Measurements from ENCODE around the gene LHFPL6.

Gene LHFPL6

DNA sequence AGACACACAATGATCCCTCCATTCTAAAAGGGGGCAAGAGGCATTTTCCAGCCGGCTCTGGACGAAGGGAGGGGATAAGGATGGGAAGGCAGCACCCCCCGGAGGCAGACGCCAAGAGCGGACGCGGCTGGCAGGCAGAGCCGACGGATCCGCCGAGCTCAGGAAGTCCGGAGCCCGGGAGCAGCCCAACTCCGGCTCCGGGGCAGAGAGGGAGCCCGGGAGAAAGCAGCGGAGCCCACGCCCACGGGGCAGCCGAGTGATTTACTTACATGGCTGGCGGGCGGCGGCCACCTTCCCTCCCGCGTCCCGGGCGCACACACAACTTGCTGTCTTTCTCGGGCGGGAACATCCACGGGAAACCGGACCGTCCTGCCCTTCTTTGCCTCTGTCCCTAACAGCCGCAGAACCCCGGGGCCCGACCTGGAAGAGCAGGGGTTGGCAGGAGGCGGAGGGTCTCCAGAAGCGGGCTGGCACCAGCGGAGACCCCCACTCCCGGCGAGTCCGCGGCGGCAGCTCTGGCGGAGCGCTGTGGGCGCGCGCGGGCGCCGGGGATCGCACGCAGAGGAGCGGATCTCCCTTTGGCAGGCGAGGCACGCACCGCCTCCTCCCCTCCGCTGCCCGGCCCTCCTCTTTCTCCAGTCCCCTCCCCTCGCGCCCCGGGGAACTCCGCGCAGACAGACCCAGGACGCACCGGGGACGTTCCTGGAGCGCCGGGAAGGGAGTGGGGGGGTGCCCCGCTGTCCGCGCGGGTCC is at the start of gene LHFPL6:
LHFPL6 (minus strand) TSS at position 580 of the 753 bp plus-strand sequence.
- peak within 1 kb of the TSS; percentile 94 for H3K4me3 ChIP-seq (ENCODE audit: low read depth, low read length)
- TF ChIP-seq, protein P1, sequence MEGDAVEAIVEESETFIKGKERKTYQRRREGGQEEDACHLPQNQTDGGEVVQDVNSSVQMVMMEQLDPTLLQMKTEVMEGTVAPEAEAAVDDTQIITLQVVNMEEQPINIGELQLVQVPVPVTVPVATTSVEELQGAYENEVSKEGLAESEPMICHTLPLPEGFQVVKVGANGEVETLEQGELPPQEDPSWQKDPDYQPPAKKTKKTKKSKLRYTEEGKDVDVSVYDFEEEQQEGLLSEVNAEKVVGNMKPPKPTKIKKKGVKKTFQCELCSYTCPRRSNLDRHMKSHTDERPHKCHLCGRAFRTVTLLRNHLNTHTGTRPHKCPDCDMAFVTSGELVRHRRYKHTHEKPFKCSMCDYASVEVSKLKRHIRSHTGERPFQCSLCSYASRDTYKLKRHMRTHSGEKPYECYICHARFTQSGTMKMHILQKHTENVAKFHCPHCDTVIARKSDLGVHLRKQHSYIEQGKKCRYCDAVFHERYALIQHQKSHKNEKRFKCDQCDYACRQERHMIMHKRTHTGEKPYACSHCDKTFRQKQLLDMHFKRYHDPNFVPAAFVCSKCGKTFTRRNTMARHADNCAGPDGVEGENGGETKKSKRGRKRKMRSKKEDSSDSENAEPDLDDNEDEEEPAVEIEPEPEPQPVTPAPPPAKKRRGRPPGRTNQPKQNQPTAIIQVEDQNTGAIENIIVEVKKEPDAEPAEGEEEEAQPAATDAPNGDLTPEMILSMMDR (IDR thresholded peaks at IDR 0.05; ENCODE audit: low read depth, low read length, missing control alignments) = peak; percentile 1
- DNase-seq (ENCODE audit: low read depth) = peak; percentile 21

DNA sequence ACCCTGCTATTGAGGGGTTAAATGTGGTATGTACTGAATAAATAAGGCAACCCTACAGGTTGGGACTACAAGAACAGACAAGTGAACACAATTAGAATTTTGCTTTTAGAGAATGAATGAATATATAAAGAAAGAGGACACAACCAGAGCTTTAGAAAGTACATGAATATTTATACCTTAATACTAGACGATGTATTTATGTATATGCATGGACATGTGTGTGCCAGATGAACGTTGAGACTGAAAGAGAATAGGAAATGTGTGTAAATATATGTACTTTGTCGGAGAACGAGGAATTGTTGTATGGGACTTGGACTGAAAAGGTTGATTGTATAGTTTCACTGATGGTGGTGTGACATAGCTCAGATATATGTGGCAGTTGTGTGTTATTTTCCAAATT is 43.1 kb upstream of the LHFPL6 start:
- DNase-seq (ENCODE audit: low read depth) = no peak
- H3K4me3 ChIP-seq (ENCODE audit: low read depth, low read length) = no peak overlapping the region
- TF ChIP-seq, protein P1 (IDR thresholded peaks at IDR 0.05; ENCODE audit: low read depth, low read length, missing control alignments) = no peak

DNA sequence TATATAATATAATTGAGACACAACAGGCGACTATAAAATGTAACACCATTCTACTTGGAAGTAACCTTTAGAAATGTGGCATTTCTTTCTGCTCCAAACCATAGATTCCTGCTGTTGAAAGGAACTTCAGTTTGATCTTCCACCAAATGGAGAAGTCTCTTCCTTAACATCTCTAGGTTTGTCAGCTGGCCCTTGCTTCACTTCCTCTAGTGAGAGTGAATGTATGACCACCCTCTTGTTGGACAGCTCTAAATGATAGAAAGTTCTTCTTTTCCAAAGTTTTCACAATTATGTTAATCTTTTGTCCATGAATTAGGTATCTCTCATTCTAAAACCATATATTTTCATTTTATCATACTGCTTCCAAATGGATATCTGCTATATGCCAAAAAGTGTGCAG is 38.7 kb upstream of the LHFPL6 start:
- TF ChIP-seq, protein P1 (IDR thresholded peaks at IDR 0.05; ENCODE audit: low read depth, low read length, missing control alignments) = no peak
- DNase-seq (ENCODE audit: low read depth) = no peak

DNA sequence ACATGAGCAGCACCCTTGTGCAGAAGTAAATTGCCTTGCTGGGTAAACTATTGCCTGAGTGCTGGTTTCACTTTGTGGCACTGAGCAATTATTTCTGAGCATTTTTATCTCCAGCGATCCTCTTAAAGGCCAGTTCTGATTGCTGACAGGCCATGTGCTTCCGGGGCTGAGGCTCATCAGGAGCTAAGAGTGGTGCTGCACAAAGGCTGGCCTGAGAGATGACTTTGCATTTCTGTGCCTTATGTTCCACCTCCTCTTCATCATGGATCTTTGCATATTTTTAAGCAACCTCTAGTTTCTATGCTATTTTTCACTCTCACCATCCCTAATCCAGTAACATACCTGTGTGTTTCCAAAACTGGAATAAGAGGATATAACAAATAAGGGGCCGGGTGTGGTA is 34.9 kb upstream of the LHFPL6 start:
- H3K4me3 ChIP-seq (ENCODE audit: low read depth, low read length) = no peak overlapping the region
- DNase-seq (ENCODE audit: low read depth) = no peak
- TF ChIP-seq, protein P1 (IDR thresholded peaks at IDR 0.05; ENCODE audit: low read depth, low read length, missing control alignments) = no peak

More for the DNA sequence above, 38.7 kb upstream of the LHFPL6 start:
- no peak overlapping the region for H3K4me3 ChIP-seq (ENCODE audit: low read depth, low read length)

DNA sequence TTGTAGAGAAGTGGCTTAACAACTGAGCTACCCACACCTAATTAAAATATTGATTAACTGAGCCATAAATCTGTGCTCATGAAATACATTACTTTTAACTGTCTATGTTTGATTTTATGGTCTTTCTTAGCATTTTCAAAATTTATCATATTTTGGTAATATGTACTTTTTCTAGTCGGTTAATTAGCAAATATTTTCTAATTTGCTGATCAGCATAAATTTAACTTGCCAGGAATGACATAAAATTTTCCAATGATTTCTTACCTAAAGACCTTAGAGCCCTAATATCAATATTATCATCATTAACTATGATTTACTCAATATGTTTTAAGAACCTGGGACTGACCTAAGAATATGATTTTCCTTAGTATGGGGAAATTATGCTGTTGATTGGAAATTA is 32.6 kb upstream of the LHFPL6 start:
- no peak overlapping the region for H3K4me3 ChIP-seq (ENCODE audit: low read depth, low read length)
- no peak for DNase-seq (ENCODE audit: low read depth)
- TF ChIP-seq, protein P1 (IDR thresholded peaks at IDR 0.05; ENCODE audit: low read depth, low read length, missing control alignments) = no peak

DNA sequence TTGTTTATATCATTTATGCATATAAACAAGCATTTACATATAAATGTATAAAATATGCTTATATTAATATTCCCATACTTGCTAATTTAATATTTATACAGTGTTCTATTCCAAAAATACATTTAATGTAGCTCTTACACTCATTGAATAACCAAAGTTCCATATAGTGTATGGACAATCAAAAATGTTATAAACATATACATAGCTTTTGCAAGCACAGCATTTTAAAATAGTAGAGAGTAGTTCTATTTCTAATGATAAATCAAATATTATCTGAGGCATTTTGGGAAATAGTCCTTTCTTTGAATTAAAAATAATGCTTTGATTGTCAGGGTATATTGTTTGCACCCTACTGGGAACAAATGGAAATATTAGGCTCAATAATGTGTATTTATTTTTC is 30.0 kb upstream of the LHFPL6 start:
- DNase-seq (ENCODE audit: low read depth) = no peak
- TF ChIP-seq, protein P1 (IDR thresholded peaks at IDR 0.05; ENCODE audit: low read depth, low read length, missing control alignments) = no peak
- no peak overlapping the region for H3K4me3 ChIP-seq (ENCODE audit: low read depth, low read length)

DNA sequence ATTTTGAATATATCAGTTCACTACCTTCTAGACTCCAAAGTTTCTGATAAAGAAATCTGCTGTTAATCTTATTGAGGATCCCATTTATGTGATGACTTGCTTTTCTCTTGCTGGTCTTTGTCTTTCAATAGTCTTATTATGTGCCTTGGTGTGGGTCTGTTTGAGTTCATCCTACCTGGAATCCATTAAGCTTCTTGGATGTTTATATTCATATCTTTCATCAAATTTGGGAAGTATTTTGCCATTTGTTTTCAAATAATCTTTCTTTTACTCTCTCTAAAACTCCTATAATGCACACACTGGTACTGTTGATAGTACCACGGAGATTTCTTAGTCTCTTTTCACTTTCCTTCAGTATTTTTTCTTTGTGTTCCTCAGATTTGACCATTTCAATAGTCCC is 28.3 kb upstream of the LHFPL6 start:
- H3K4me3 ChIP-seq (ENCODE audit: low read depth, low read length) = no peak overlapping the region
- no peak for DNase-seq (ENCODE audit: low read depth)
- TF ChIP-seq, protein P1 (IDR thresholded peaks at IDR 0.05; ENCODE audit: low read depth, low read length, missing control alignments) = no peak
